GM21381 (cell line): Measurements from ENCODE around the gene PITX3.

Experiments used
- ATAC-seq: cut with Tn5 transposase; IDR thresholded peaks from one replicate; pipeline ENCODE4 v1.9.1; 2021; ENCODE audit warnings: mild to moderate bottlenecking, moderate library complexity; ENCODE audit not compliant: unreplicated experiment

Gene PITX3

GRCh38 chr10:102185811-102186527 lies 55.3 kb downstream of the PITX3 start:
- ATAC-seq, result no peak

- no peak for ATAC-seq
These were observed 56.0 kb downstream of the PITX3 start for GRCh38 chr10:102185272-102185671.

- no peak for ATAC-seq
These were observed 56.7 kb downstream of the PITX3 start for GRCh38 chr10:102184606-102185005.
